ENCODE measurements around the gene DGKH.

The DGKH gene

DNA sequence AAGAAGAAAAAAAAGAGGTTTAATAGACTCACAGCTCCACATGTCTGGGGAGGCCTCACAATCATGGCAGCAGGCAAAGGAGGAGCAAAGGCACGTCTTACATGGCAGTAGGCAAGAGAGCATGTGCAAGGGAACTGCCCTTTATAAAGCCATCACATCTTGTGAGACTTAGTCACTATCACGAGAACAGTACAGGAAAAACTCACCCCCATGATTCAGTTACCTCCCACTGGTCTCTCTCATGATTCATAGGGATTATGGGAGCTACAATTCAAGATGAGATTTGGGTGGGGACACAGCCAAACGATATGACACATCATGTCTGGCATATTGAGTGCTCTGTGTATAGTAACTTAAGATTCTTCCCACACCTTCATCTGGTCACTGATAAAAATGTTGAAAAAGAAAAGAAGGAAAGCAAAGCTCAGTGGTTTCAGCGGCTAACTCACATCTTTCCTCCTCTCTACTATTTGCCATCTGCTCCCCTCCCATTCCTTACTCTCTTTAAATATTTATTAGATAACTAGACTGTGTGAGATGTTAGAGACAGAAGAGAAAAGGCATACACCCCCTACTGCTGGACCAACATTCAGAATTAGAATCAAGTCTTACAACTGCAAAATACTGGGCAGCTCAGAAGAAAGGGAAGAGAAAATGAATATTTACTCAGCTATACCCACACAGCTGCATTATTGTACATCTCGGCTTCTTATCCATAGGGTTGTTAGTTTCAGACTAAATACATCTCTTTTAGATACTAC is 163.4 kb downstream of the DGKH start:
- WGBS (ENCODE audit: insufficient coverage) = 100% methylated on average over 2 of the region's 5 CpGs
- H3K36me3 ChIP-seq (ENCODE audit: control insufficient read depth in 4 of 4, insufficient read depth in 4 of 4, low read length in 3 of 4) = peaks cover 0 to 2% (median 0%) of the 10 kb centered on the region in 4 experiments
- no peak for DNase-seq
- ChIA-PET POLR2A (no interaction called here), CTCF (no interaction called here)
- H3K27me3 ChIP-seq (replicated peaks in 2 of 5; ENCODE audit: control insufficient read depth in 4 of 5, insufficient read depth in 5 of 5, low read length in 4 of 5) = no peaks in the 10 kb centered on the region
- no peak overlapping the region for H3K4me3 ChIP-seq (ENCODE audit: control insufficient read depth in 1 of 7, extremely low read depth in 1 of 7, insufficient read depth in 4 of 7, low read depth in 2 of 7, low read length in 6 of 7)
- H3K4me1 ChIP-seq (ENCODE audit: control extremely low read depth in 1 of 4, control insufficient read depth in 4 of 4, insufficient read depth in 4 of 4, low read length in 3 of 4) = no peaks in the 10 kb centered on the region
- no peaks in the 10 kb centered on the region for H3K9me3 ChIP-seq (ENCODE audit: control extremely low read depth in 1 of 5, control insufficient read depth in 4 of 5, insufficient read depth in 2 of 5, low read depth in 1 of 5, low read length in 4 of 5)
- no peak overlapping the region for H3K27ac ChIP-seq (ENCODE audit: insufficient read depth in 1 of 2, low read depth in 1 of 2, low read length in 2 of 2, poor library complexity in 1 of 2, severe bottlenecking in 2 of 2)

DNA sequence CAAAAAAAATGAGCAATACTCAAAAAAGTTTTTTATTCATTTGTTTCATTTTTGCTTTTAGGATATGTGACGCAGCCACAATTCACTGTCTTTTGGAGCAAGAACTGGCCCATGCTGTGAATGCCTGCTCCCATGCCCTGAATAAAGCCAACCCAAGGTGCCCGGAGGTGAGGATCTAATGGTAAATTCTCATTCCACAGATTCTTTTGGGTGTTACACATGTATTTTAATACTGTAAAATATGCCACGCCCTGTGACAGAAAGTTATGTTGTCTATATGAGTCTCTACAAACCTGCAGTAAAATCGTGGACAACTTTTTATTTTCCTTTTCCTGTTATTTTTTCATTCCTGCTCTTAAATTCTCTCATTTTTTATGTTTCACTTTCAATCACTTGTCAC is 166.0 kb downstream of the DGKH start:
- Histone ChIP-seq H3K27ac (ENCODE audit: insufficient read depth in 1 of 2, low read depth in 1 of 2, low read length in 2 of 2, poor library complexity in 1 of 2, severe bottlenecking in 2 of 2) (no peak overlapping the region), H3K4me3 (ENCODE audit: control insufficient read depth in 1 of 7, extremely low read depth in 1 of 7, insufficient read depth in 4 of 7, low read depth in 2 of 7, low read length in 6 of 7) (no peak overlapping the region), H3K27me3 (replicated peaks in 2 of 5; ENCODE audit: control insufficient read depth in 4 of 5, insufficient read depth in 5 of 5, low read length in 4 of 5) (no peaks in the 10 kb centered on the region), H3K9me3 (ENCODE audit: control extremely low read depth in 1 of 5, control insufficient read depth in 4 of 5, insufficient read depth in 2 of 5, low read depth in 1 of 5, low read length in 4 of 5) (no peaks in the 10 kb centered on the region), H3K4me1 (ENCODE audit: control extremely low read depth in 1 of 4, control insufficient read depth in 4 of 4, insufficient read depth in 4 of 4, low read length in 3 of 4) (no peaks in the 10 kb centered on the region), H3K36me3 (ENCODE audit: control insufficient read depth in 4 of 4, insufficient read depth in 4 of 4, low read length in 3 of 4) (peaks cover 0 to 2% (median 0%) of the 10 kb centered on the region in 4 experiments)
- ChIA-PET CTCF (no interaction called here), POLR2A (no interaction called here)
- WGBS (ENCODE audit: insufficient coverage) = 60% methylated on average over 1 of the region's 4 CpGs
- DNase-seq = no peak

DNA sequence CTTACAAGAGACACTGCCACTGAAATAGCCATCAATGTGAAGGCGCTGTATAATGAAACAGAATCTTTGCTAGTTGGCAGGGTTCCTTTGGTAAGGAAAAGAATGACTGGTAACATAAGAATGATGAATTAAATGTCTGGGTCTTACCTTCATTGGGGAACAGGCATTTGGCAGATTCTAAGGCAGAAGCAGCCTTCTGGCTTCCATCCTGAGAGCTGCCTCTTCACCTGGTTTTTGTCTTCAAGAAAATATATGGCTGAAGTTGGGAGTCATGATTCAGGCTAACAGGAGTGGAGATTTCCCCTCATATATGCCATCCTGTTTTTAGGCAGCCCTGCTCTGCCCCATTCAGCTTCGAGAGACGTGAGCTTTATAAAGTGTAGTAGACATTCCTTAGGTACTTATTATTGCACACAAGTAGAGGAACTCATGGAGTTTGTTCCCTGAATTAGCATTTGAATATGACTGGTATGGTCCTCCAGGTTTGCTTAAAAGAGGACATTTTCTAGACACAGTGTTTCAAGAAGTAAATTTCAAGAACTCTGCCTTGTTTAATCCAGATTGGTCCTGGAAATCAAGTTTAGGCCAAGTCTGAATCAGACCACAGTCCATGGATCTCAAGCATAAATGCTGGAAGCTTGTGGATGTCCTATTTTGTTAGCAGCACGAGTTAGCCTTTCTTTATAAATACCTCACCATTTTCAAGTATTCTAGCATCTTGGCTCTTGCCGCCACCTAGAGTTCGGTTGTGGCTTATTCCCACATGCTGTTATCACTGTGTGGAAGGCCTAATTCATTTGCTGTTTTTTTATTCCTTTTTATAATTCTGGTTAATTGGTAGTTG is 167.4 kb downstream of the DGKH start:
- ChIA-PET CTCF (interaction anchor here (0.5 to 1.0 kb wide), 3 partner anchors 10 to 547 kb away, joined by 3 read pairs; no protein-coding TSS in a partner anchor), POLR2A (interaction anchor here (0.5 kb wide), 1 partner anchor 804 kb away, joined by 3 read pairs; no protein-coding TSS in a partner anchor)
- Histone ChIP-seq H3K4me1 (ENCODE audit: control extremely low read depth in 1 of 4, control insufficient read depth in 4 of 4, insufficient read depth in 4 of 4, low read length in 3 of 4) (no peaks in the 10 kb centered on the region), H3K4me3 (ENCODE audit: control insufficient read depth in 1 of 7, extremely low read depth in 1 of 7, insufficient read depth in 4 of 7, low read depth in 2 of 7, low read length in 6 of 7) (no peak overlapping the region), H3K27ac (ENCODE audit: insufficient read depth in 1 of 2, low read depth in 1 of 2, low read length in 2 of 2, poor library complexity in 1 of 2, severe bottlenecking in 2 of 2) (no peak overlapping the region), H3K9me3 (ENCODE audit: control extremely low read depth in 1 of 5, control insufficient read depth in 4 of 5, insufficient read depth in 2 of 5, low read depth in 1 of 5, low read length in 4 of 5) (no peaks in the 10 kb centered on the region), H3K27me3 (replicated peaks in 2 of 5; ENCODE audit: control insufficient read depth in 4 of 5, insufficient read depth in 5 of 5, low read length in 4 of 5) (no peaks in the 10 kb centered on the region), H3K36me3 (ENCODE audit: control insufficient read depth in 4 of 4, insufficient read depth in 4 of 4, low read length in 3 of 4) (no peaks in the 10 kb centered on the region)
- no CpG with 5 or more reads among the region's 6 CpGs for WGBS (ENCODE audit: insufficient coverage)
- peak; percentile 31 to 56 (median 48) for DNase-seq

DNA sequence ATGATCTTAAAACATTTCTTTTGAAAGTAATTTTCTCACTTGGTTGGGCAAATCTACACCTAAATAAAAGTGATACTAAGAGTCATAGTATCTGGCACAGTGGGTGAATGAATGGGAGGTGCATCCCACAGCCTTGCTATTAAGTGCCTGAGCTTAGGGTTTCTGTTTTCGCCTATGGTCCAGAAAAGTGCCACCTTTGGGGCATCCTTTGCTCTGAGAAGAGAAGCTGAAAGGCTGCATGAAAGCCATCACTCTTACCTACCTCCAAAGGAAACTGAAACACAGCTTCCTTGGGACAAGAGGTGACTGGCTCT is 167.9 kb downstream of the DGKH start:
- DNase-seq = no peak
- POLR2A ChIA-PET = no interaction called here
- H3K27ac ChIP-seq (ENCODE audit: insufficient read depth in 1 of 2, low read depth in 1 of 2, low read length in 2 of 2, poor library complexity in 1 of 2, severe bottlenecking in 2 of 2) = no peak overlapping the region
- no peaks in the 10 kb centered on the region for H3K4me1 ChIP-seq (ENCODE audit: control extremely low read depth in 1 of 4, control insufficient read depth in 4 of 4, insufficient read depth in 4 of 4, low read length in 3 of 4)
- no peak overlapping the region for H3K4me3 ChIP-seq (ENCODE audit: control insufficient read depth in 1 of 7, extremely low read depth in 1 of 7, insufficient read depth in 4 of 7, low read depth in 2 of 7, low read length in 6 of 7)
- no peaks in the 10 kb centered on the region for H3K9me3 ChIP-seq (ENCODE audit: control extremely low read depth in 1 of 5, control insufficient read depth in 4 of 5, insufficient read depth in 2 of 5, low read depth in 1 of 5, low read length in 4 of 5)
- CTCF ChIA-PET = interaction anchor here (0.5 to 1.0 kb wide), 2 partner anchors 10 to 624 kb away, joined by 3 read pairs; no protein-coding TSS in a partner anchor
- WGBS (ENCODE audit: insufficient coverage) = 80% methylated on average over 1 of the region's 1 CpG
- H3K36me3 ChIP-seq (ENCODE audit: control insufficient read depth in 4 of 4, insufficient read depth in 4 of 4, low read length in 3 of 4) = no peaks in the 10 kb centered on the region
- no peaks in the 10 kb centered on the region for H3K27me3 ChIP-seq (replicated peaks in 2 of 5; ENCODE audit: control insufficient read depth in 4 of 5, insufficient read depth in 5 of 5, low read length in 4 of 5)

DNA sequence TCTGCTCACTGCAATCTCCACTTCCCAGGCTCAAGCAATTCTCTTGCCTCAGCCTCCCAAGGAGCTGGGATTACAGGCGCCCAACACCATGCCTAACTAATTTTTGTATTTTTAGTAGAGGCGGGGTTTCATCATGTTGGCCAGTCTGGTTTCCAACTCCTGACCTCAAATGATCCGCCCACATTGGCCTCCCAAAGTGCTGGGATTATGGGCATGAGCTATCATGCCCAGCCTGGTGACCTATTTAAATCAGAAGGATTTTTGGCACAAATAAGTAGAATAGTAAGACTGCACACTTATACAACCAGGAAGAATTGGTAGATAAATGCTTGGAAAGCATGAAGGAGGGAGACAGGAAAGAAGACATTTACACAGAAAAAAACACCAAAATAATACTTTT is 170.1 kb downstream of the DGKH start:
- H3K4me1 ChIP-seq (ENCODE audit: control extremely low read depth in 1 of 4, control insufficient read depth in 4 of 4, insufficient read depth in 4 of 4, low read length in 3 of 4) = no peaks in the 10 kb centered on the region
- ChIA-PET POLR2A (no interaction called here), CTCF (interaction anchor here (1.2 to 1.3 kb wide), 3 partner anchors 8 to 18 kb away, joined by 3 to 4 read pairs (median 3); no protein-coding TSS in a partner anchor)
- H3K9me3 ChIP-seq (ENCODE audit: control extremely low read depth in 1 of 5, control insufficient read depth in 4 of 5, insufficient read depth in 2 of 5, low read depth in 1 of 5, low read length in 4 of 5) = no peaks in the 10 kb centered on the region
- DNase-seq = no peak
- WGBS (ENCODE audit: insufficient coverage) = 92% methylated on average over 2 of the region's 3 CpGs
- H3K4me3 ChIP-seq (ENCODE audit: control insufficient read depth in 1 of 7, extremely low read depth in 1 of 7, insufficient read depth in 4 of 7, low read depth in 2 of 7, low read length in 6 of 7) = no peak overlapping the region
- no peak overlapping the region for H3K27ac ChIP-seq (ENCODE audit: insufficient read depth in 1 of 2, low read depth in 1 of 2, low read length in 2 of 2, poor library complexity in 1 of 2, severe bottlenecking in 2 of 2)
- H3K27me3 ChIP-seq (replicated peaks in 2 of 5; ENCODE audit: control insufficient read depth in 4 of 5, insufficient read depth in 5 of 5, low read length in 4 of 5) = no peaks in the 10 kb centered on the region
- peaks cover 0 to 3% (median 0%) of the 10 kb centered on the region in 4 experiments for H3K36me3 ChIP-seq (ENCODE audit: control insufficient read depth in 4 of 4, insufficient read depth in 4 of 4, low read length in 3 of 4)

DNA sequence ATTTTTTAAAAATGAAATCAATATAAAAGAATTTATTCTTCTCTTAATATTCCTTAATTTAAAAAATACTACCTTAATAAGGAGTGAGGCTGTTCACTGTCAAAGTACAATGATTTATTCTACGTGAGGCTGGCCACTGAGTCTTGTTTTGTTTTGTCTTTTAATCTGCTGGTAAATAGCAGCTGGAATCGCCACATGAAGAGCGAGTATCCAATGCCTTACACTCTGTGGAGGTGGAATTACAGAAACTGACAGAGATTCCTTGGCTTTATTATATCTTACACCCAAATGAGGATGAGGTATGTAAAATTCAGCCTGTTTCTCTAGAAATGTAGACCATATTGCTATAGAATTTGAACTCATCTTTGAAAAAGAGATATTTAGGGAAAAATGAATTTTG is 170.6 kb downstream of the DGKH start:
- H3K4me1 ChIP-seq (ENCODE audit: control extremely low read depth in 1 of 4, control insufficient read depth in 4 of 4, insufficient read depth in 4 of 4, low read length in 3 of 4) = no peaks in the 10 kb centered on the region
- no peak for DNase-seq
- H3K36me3 ChIP-seq (ENCODE audit: control insufficient read depth in 4 of 4, insufficient read depth in 4 of 4, low read length in 3 of 4) = peaks cover 0 to 3% (median 0%) of the 10 kb centered on the region in 4 experiments
- POLR2A ChIA-PET = no interaction called here
- no CpG with 5 or more reads among the region's 3 CpGs for WGBS (ENCODE audit: insufficient coverage)
- CTCF ChIA-PET = interaction anchor here (1.3 kb wide), 1 partner anchor 16 kb away, joined by 4 read pairs; no protein-coding TSS in a partner anchor
- H3K4me3 ChIP-seq (ENCODE audit: control insufficient read depth in 1 of 7, extremely low read depth in 1 of 7, insufficient read depth in 4 of 7, low read depth in 2 of 7, low read length in 6 of 7) = no peak overlapping the region
- H3K27me3 ChIP-seq (replicated peaks in 2 of 5; ENCODE audit: control insufficient read depth in 4 of 5, insufficient read depth in 5 of 5, low read length in 4 of 5) = no peaks in the 10 kb centered on the region
- H3K27ac ChIP-seq (ENCODE audit: insufficient read depth in 1 of 2, low read depth in 1 of 2, low read length in 2 of 2, poor library complexity in 1 of 2, severe bottlenecking in 2 of 2) = no peak overlapping the region
- no peaks in the 10 kb centered on the region for H3K9me3 ChIP-seq (ENCODE audit: control extremely low read depth in 1 of 5, control insufficient read depth in 4 of 5, insufficient read depth in 2 of 5, low read depth in 1 of 5, low read length in 4 of 5)

DNA sequence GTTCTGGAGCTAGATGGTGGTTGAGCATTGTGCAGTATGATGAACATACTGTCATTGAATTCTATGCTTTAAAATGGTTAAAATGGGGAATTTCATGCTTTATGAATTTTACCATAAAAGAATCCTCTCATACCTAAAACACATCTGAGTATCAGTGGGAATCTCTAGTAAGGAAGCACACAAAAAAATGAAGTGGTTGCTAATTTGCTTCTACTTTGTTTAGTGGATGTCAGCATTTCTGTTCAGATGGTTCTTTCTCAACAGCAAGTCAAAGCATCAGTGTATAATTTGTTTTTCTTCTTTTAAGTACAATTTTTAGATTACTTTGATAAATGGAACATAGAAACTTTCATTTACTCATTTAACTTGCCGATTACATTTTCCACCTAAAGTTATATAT is 171.4 kb downstream of the DGKH start:
- Histone ChIP-seq H3K4me3 (ENCODE audit: control insufficient read depth in 1 of 7, extremely low read depth in 1 of 7, insufficient read depth in 4 of 7, low read depth in 2 of 7, low read length in 6 of 7) (no peak overlapping the region), H3K36me3 (ENCODE audit: control insufficient read depth in 4 of 4, insufficient read depth in 4 of 4, low read length in 3 of 4) (peaks cover 0 to 3% (median 0%) of the 10 kb centered on the region in 4 experiments), H3K27me3 (replicated peaks in 2 of 5; ENCODE audit: control insufficient read depth in 4 of 5, insufficient read depth in 5 of 5, low read length in 4 of 5) (no peaks in the 10 kb centered on the region), H3K4me1 (ENCODE audit: control extremely low read depth in 1 of 4, control insufficient read depth in 4 of 4, insufficient read depth in 4 of 4, low read length in 3 of 4) (no peaks in the 10 kb centered on the region), H3K9me3 (ENCODE audit: control extremely low read depth in 1 of 5, control insufficient read depth in 4 of 5, insufficient read depth in 2 of 5, low read depth in 1 of 5, low read length in 4 of 5) (no peaks in the 10 kb centered on the region), H3K27ac (ENCODE audit: insufficient read depth in 1 of 2, low read depth in 1 of 2, low read length in 2 of 2, poor library complexity in 1 of 2, severe bottlenecking in 2 of 2) (no peak overlapping the region)
- no peak for DNase-seq
- POLR2A ChIA-PET = no interaction called here
- CTCF ChIA-PET = interaction anchor here (1.3 kb wide), 1 partner anchor 15 kb away, joined by 4 read pairs; no protein-coding TSS in a partner anchor
- 57% methylated on average over 1 of the region's 1 CpG for WGBS (ENCODE audit: insufficient coverage)
